H1 (cell line): Measurements from ENCODE around the gene DGAT2. TPM values are rescaled to one million over a fixed set of nuclear protein-coding genes. Genes with fewer than 3 reads are reported as not detected.

ENCODE experiments used
- CTCF ChIA-PET: fragments of 300-600 bp; sonication (Branson Sonifier 250); formaldehyde crosslinking; loops from one replicate; lab custom pipeline; 2021; ENCODE audit not compliant: partially characterized antibody; lab: Charles Lee
- POLR2A ChIA-PET: fragments of 300-600 bp; sonication (Branson Sonifier 250); formaldehyde crosslinking; loops from one replicate; lab custom pipeline; 2021; ENCODE audit warnings: inconsistent platforms; ENCODE audit not compliant: partially characterized antibody; lab: Charles Lee
- DNase-seq, 2 experiments: peaks; one replicate each; pipeline versions ENCODE4 v3.0.0 to v3.0.0-alpha.2; 2010 to 2022; ENCODE audit warnings: low spot score in 2 of 2, low read depth in 1 of 2, mixed read lengths in 1 of 2
- FAIRE-seq: peaks from 2 replicates; lab custom pipeline; 2011; peaks lifted over from hg19 to GRCh38; lab: Jason Lieb, UNC
- H2AFZ ChIP-seq: 2 replicates; pipeline ENCODE4 v1.8.1; 2012; ENCODE audit warnings: low read length, inconsistent platforms
- H2AK5ac ChIP-seq: 2 replicates; pipeline ENCODE4 v1.6.1; 2013; ENCODE audit warnings: low read depth, low read length
- H2BK120ac ChIP-seq: replicated peaks from 2 replicates; pipeline ENCODE3; 2013; ENCODE audit warnings: low read depth, low read length, inconsistent platforms
- H2BK12ac ChIP-seq: 2 replicates; pipeline ENCODE4 v1.6.1; 2013; ENCODE audit warnings: low read depth, low read length
- H2BK15ac ChIP-seq: 2 replicates; pipeline ENCODE4 v1.6.1; 2013; ENCODE audit warnings: low read length
- H2BK20ac ChIP-seq: 2 replicates; pipeline ENCODE4 v1.6.1; 2013; ENCODE audit warnings: low read length
- H2BK5ac ChIP-seq: 2 replicates; pipeline ENCODE4 v1.6.1; 2013; ENCODE audit warnings: low read depth, low read length
- H3K14ac ChIP-seq: 2 replicates; pipeline ENCODE4 v1.6.1; 2013; ENCODE audit warnings: inconsistent platforms; ENCODE audit not compliant: insufficient read length
- H3K18ac ChIP-seq: 2 replicates; pipeline ENCODE4 v1.6.1; 2013; ENCODE audit warnings: low read length; ENCODE audit errors: extremely low read depth
- H3K23ac ChIP-seq: 2 replicates; pipeline ENCODE4 v1.6.1; 2013; ENCODE audit warnings: inconsistent platforms; ENCODE audit not compliant: insufficient read length
- H3K23me2 ChIP-seq: 2 replicates; pipeline ENCODE4 v1.6.1; 2013; ENCODE audit warnings: low read depth, low read length
- H3K27ac ChIP-seq: 2 replicates; pipeline ENCODE4 v1.6.1; 2011; ENCODE audit warnings: low read depth, low read length, inconsistent platforms
- H3K27me3 ChIP-seq, 4 experiments: replicated peaks in 1 of 4; 1 replicate in 1 of 4; 2 replicates in 3 of 4; pipeline versions ENCODE4 v1.6.1 to v1.8.1; 2011 to 2013; ENCODE audit warnings: low read length in 3 of 4, mild to moderate bottlenecking in 3 of 4, inconsistent platforms in 2 of 4, mixed read lengths in 2 of 4, moderate library complexity in 1 of 4; ENCODE audit not compliant: control insufficient read depth in 3 of 4, insufficient read depth in 3 of 4; ENCODE audit errors: extremely low read depth in 1 of 4
- H3K36me3 ChIP-seq, 4 experiments: 2 replicates each; pipeline versions ENCODE4 v1.6.1 to v1.8.1; 2011 to 2013; ENCODE audit warnings: mild to moderate bottlenecking in 4 of 4, low read length in 3 of 4, moderate library complexity in 2 of 4, control low read depth in 1 of 4, inconsistent platforms in 1 of 4; ENCODE audit not compliant: insufficient read depth in 4 of 4, control insufficient read depth in 2 of 4
- H3K4ac ChIP-seq: replicated peaks from 2 replicates; pipeline ENCODE3; 2013; ENCODE audit warnings: low read length, low read depth, mixed read lengths, inconsistent platforms; ENCODE audit not compliant: insufficient read length
- H3K4me1 ChIP-seq, 4 experiments: replicated peaks in 1 of 4; 1 replicate in 1 of 4; 2 replicates in 3 of 4; pipeline versions ENCODE4 v1.6.1 to v1.8.1; 2011 to 2013; ENCODE audit warnings: low read length in 3 of 4, inconsistent platforms in 2 of 4, mixed read lengths in 1 of 4; ENCODE audit not compliant: insufficient read depth in 4 of 4, control insufficient read depth in 3 of 4
- H3K4me2 ChIP-seq, 2 experiments: 2 replicates each; pipeline versions ENCODE4 v1.6.1 to v1.8.1; 2011 to 2013; ENCODE audit warnings: low read depth in 2 of 2, low read length in 2 of 2, control low read depth in 1 of 2, inconsistent platforms in 1 of 2, mild to moderate bottlenecking in 1 of 2; ENCODE audit not compliant: insufficient read depth in 1 of 2
- H3K4me3 ChIP-seq, 4 experiments: fragments of 200-600, 300-600 bp in 1 of 4; sonication (generic), shearing (Covaris generic), sonication (Bioruptor Twin) in 1 of 4; 2 replicates each; pipeline versions ENCODE4 v1.5.1 to v1.8.1; 2011 to 2016; ENCODE audit warnings: low read length in 4 of 4, low read depth in 3 of 4, control low read depth in 2 of 4, inconsistent platforms in 2 of 4, mild to moderate bottlenecking in 2 of 4, mixed read lengths in 1 of 4, moderate library complexity in 1 of 4; ENCODE audit not compliant: insufficient read depth in 2 of 4; ENCODE audit errors: extremely low read depth in 1 of 4
- H3K56ac ChIP-seq: replicated peaks from 2 replicates; pipeline ENCODE3; 2013; ENCODE audit warnings: low read depth, mild to moderate bottlenecking, mixed read lengths, low read length, inconsistent platforms; ENCODE audit not compliant: insufficient read length
- H3K79me1 ChIP-seq: 2 replicates; pipeline ENCODE4 v1.6.1; 2013; ENCODE audit warnings: low read depth, low read length, control low read depth
- H3K79me2 ChIP-seq, 2 experiments: 2 replicates each; pipeline versions ENCODE4 v1.6.1 to v1.8.1; 2012 to 2013; ENCODE audit warnings: low read length in 2 of 2, mild to moderate bottlenecking in 2 of 2, inconsistent platforms in 1 of 2; ENCODE audit not compliant: insufficient read depth in 2 of 2, control insufficient read depth in 1 of 2
- H3K9ac ChIP-seq, 4 experiments: replicated peaks in 1 of 4; 1 replicate in 1 of 4; 2 replicates in 3 of 4; pipeline versions ENCODE4 v1.6.1 to v1.8.1; 2011 to 2013; ENCODE audit warnings: low read depth in 3 of 4, low read length in 3 of 4, control low read depth in 2 of 4, mild to moderate bottlenecking in 2 of 4, moderate library complexity in 2 of 4, inconsistent platforms in 1 of 4; ENCODE audit errors: extremely low read depth in 1 of 4
- H3K9me3 ChIP-seq, 2 experiments: 2 replicates each; pipeline versions ENCODE4 v1.6.1 to v1.8.1; 2012 to 2013; ENCODE audit warnings: mild to moderate bottlenecking in 2 of 2, moderate library complexity in 2 of 2, control low read depth in 1 of 2, inconsistent platforms in 1 of 2, low read depth in 1 of 2, low read length in 1 of 2, mixed read lengths in 1 of 2; ENCODE audit not compliant: insufficient read depth in 2 of 2
- H4K20me1 ChIP-seq, 2 experiments: replicated peaks in 1 of 2; 2 replicates each; pipeline versions ENCODE3 to v1.8.1; 2011 to 2013; ENCODE audit warnings: inconsistent platforms in 2 of 2, low read length in 2 of 2, mild to moderate bottlenecking in 1 of 2; ENCODE audit not compliant: insufficient read depth in 2 of 2, control insufficient read depth in 1 of 2
- H4K5ac ChIP-seq: 2 replicates; pipeline ENCODE4 v1.6.1; 2013; ENCODE audit warnings: low read length, low read depth, mixed read lengths, inconsistent platforms; ENCODE audit not compliant: insufficient read length
- H4K8ac ChIP-seq: 2 replicates; pipeline ENCODE4 v1.8.0; 2013; ENCODE audit warnings: mild to moderate bottlenecking, moderate library complexity, low read length, inconsistent platforms; ENCODE audit not compliant: insufficient read depth; ENCODE audit errors: extremely low read depth
- H4K91ac ChIP-seq: replicated peaks from 2 replicates; pipeline ENCODE3; 2013; ENCODE audit warnings: low read length, mixed read lengths, inconsistent platforms; ENCODE audit not compliant: insufficient read length
- ASH2L ChIP-seq: fragments of 200-600, 300-600 bp; sonication (generic); IDR thresholded peaks from one replicate; pipeline ENCODE4 v1.7.1; 2017; ENCODE audit warnings: low read length
- CHD1 ChIP-seq: IDR thresholded peaks from 2 replicates; pipeline ENCODE4 v1.6.1; 2012; ENCODE audit warnings: low read depth, low read length, improper control_type of control experiment
- EP300 ChIP-seq, 2 experiments: IDR thresholded peaks; 1 replicate in 1 of 2; 2 replicates in 1 of 2; pipeline ENCODE4 v1.6.1; 2011 to 2012; ENCODE audit warnings: low read depth in 2 of 2, low read length in 2 of 2, mild to moderate bottlenecking in 2 of 2, borderline replicate concordance in 1 of 2, inconsistent platforms in 1 of 2, moderate library complexity in 1 of 2
- GABPA ChIP-seq: IDR thresholded peaks from 2 replicates; pipeline ENCODE4 v1.6.1; 2011; ENCODE audit warnings: mild to moderate bottlenecking, low read length, moderate library complexity, borderline replicate concordance; ENCODE audit not compliant: insufficient read depth
- JUN ChIP-seq: IDR thresholded peaks from 2 replicates; pipeline ENCODE4 v1.6.1; 2011; ENCODE audit warnings: low read depth, mild to moderate bottlenecking, improper control_type of control experiment, low read length
- WGBS, 2 experiments: shearing (Covaris generic) in 1 of 2; methylation state at CpG; one replicate each; pipeline versions ENCODE4 v1.1.6 to v1.1.7; 2013 to 2015; ENCODE audit warnings: low lambda C conversion rate in 2 of 2, mixed read lengths in 2 of 2, inconsistent platforms in 1 of 2, low coverage in 1 of 2, missing lambda C conversion rate in 1 of 2; ENCODE audit not compliant: insufficient replicate concordance in 2 of 2, insufficient coverage in 1 of 2, insufficient read length in 1 of 2; ENCODE audit errors: extremely low coverage in 1 of 2, missing lambda C conversion rate in 1 of 2; 5-methylcytosine and 5-hydroxymethylcytosine counted together
- polyA plus RNA-seq, 7 experiments: library from polyadenylated mRNA; depleted of rRNA in 3 of 7; stranded (reverse) in 5 of 7; unstranded in 2 of 7; fragments of >200 nt in 5 of 7; fragments of 200-250 nt in 2 of 7; gene quantifications; 1 replicate in 5 of 7; 2 replicates in 1 of 7; 4 replicates in 1 of 7; pipeline versions ENCODE4 v1.2.1 to v1.2.3, GENCODE V29; 2011 to 2013; ENCODE audit warnings: missing spikeins in 2 of 7, mixed read lengths in 2 of 7
- total RNA-seq: library from RNA; stranded (reverse); fragmentation: NEBNext Ultra II Directional; extraction: Animal tissue kit (Norgen Biotek cat#: 25700); gene quantifications from 2 replicates; pipeline ENCODE4 v1.2.1, GENCODE V29; 2021
- TF ChIP-seq, protein P1 (sequence below), 3 experiments: IDR thresholded peaks; 1 replicate in 2 of 3; 2 replicates in 1 of 3; pipeline versions ENCODE4 v1.5.1 to v1.6.1; 2011; ENCODE audit warnings: low read length in 3 of 3, mild to moderate bottlenecking in 3 of 3, inconsistent platforms in 2 of 3, low read depth in 1 of 3, moderate library complexity in 1 of 3; ENCODE audit not compliant: insufficient read depth in 1 of 3; ENCODE audit errors: control extremely low read depth in 1 of 3

DGAT2 gene
- total and polyA plus RNA-seq, 2 of the 8 experiments (the other 6 are each of a cell fraction or from before 2014, with no cell fraction given), result 3.2 to 5.9 TPM

DNA sequence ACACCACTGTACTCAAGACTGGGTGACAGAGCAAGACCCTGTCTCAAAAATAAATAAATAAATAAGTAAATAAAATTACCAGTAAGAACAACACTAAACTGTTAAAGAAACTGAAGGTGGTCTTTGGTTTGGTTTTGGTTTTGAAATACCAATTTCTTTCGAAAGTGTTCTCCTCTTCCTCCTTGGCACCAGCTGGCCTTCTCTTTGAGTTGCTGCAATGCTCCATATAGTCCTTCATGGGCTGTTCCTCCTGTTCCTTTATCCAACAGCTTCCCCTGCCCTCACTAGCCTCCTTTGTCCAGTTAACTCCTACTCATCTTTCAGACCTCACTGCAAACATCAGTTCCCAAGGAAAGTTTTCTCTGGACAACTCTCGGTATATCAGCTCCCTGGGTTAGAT, 41.4 kb downstream of the DGAT2 start:
- Histone ChIP-seq H3K4me1 (peaks cover 2 to 12% (median 5%) of the 10 kb centered on the region in 4 experiments; a peak in 5 of 7 replicates), H2BK15ac (no peak overlapping the region), H3K23ac (no peak overlapping the region), H3K56ac (no peak overlapping the region), H3K9ac (no peak overlapping the region), H3K23me2 (peaks cover 2% of the 10 kb centered on the region; the same call in 1 of the 2 replicates), H2BK120ac (no peak overlapping the region), H3K4me2 (no peak overlapping the region), H3K4me3 (no peak overlapping the region), H3K18ac (no peak overlapping the region), H2AK5ac (no peak overlapping the region), H4K91ac (no peak overlapping the region), H3K9me3 (no peaks in the 10 kb centered on the region), H4K20me1 (no peaks in the 10 kb centered on the region), H4K5ac (no peak overlapping the region), H2BK12ac (no peak overlapping the region), H4K8ac (no peak overlapping the region), H2BK20ac (no peak overlapping the region), H3K27ac (no peak overlapping the region), H3K27me3 (no peaks in the 10 kb centered on the region), H3K36me3 (no peaks in the 10 kb centered on the region), H2AFZ (no peak overlapping the region), H3K4ac (no peak overlapping the region), H3K79me1 (no peaks in the 10 kb centered on the region), H2BK5ac (no peak overlapping the region), H3K79me2 (no peaks in the 10 kb centered on the region), H3K14ac (no peak overlapping the region)
- DNase-seq (no peak), FAIRE-seq (no peak)
- POLR2A ChIA-PET, result interaction anchor here (1.1 kb wide), 1 partner anchor 41 kb away, joined by 4 read pairs; the partner anchor contains the start of gene DGAT2
- CTCF ChIA-PET, result interaction anchor here (0.8 to 6.1 kb wide), 4 partner anchors 10 to 660 kb away, joined by 3 to 34 read pairs (median 5); no protein-coding TSS in a partner anchor
- 88% methylated on average over 2 of the region's 2 CpGs; no CpG with 5 or more reads in 1 of the 2 experiments for WGBS, 2 experiments
- no peak for TF ChIP-seq ASH2L
- no peak for TF ChIP-seq JUN
- TF ChIP-seq, protein P1, sequence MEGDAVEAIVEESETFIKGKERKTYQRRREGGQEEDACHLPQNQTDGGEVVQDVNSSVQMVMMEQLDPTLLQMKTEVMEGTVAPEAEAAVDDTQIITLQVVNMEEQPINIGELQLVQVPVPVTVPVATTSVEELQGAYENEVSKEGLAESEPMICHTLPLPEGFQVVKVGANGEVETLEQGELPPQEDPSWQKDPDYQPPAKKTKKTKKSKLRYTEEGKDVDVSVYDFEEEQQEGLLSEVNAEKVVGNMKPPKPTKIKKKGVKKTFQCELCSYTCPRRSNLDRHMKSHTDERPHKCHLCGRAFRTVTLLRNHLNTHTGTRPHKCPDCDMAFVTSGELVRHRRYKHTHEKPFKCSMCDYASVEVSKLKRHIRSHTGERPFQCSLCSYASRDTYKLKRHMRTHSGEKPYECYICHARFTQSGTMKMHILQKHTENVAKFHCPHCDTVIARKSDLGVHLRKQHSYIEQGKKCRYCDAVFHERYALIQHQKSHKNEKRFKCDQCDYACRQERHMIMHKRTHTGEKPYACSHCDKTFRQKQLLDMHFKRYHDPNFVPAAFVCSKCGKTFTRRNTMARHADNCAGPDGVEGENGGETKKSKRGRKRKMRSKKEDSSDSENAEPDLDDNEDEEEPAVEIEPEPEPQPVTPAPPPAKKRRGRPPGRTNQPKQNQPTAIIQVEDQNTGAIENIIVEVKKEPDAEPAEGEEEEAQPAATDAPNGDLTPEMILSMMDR (IDR thresholded peaks at IDR 0.05; ENCODE audit: control extremely low read depth in 1 of 3, insufficient read depth in 1 of 3, low read depth in 1 of 3, low read length in 3 of 3), result no peak
- TF ChIP-seq EP300 (IDR thresholded peaks at IDR 0.05; ENCODE audit: borderline replicate concordance in 1 of 2, low read depth in 2 of 2, low read length in 2 of 2), result no peak
- no peak for TF ChIP-seq GABPA
- TF ChIP-seq CHD1, result no peak
